ENCODE results near the gene CRIM1.

Gene CRIM1

GRCh38 chr2:36387258-36387916 is 31.8 kb downstream of the CRIM1 start:
- peaks cover 8% of the 10 kb centered on the region for H3K4me1 Mint-ChIP-seq
- no peaks in the 10 kb centered on the region for H3K36me3 Mint-ChIP-seq
- CTCF ChIA-PET, result no interaction called here
- H3K9me3 Mint-ChIP-seq, result no peaks in the 10 kb centered on the region
- no peak for DNase-seq
- no peak overlapping the region for H3K4me3 Mint-ChIP-seq
- H3K27ac Mint-ChIP-seq, result peak overlapping the region; percentile 39
- H3K27me3 Mint-ChIP-seq, result peaks cover 12% of the 10 kb centered on the region

- CTCF ChIA-PET, result interaction anchor here (1.5 kb wide), 1 partner anchor 36 kb away, joined by 3 read pairs; no protein-coding TSS in a partner anchor
- H3K4me1 Mint-ChIP-seq, result peaks cover 8% of the 10 kb centered on the region
- no peak overlapping the region for H3K4me3 Mint-ChIP-seq
- H3K36me3 Mint-ChIP-seq, result no peaks in the 10 kb centered on the region
- H3K9me3 Mint-ChIP-seq, result no peaks in the 10 kb centered on the region
- H3K27me3 Mint-ChIP-seq, result peaks cover 17% of the 10 kb centered on the region
- no peak overlapping the region for H3K27ac Mint-ChIP-seq
- DNase-seq, result no peak
These were observed 32.9 kb downstream of the CRIM1 start for GRCh38 chr2:36388472-36388871.

GRCh38 chr2:36389091-36389564 is 33.5 kb downstream of the CRIM1 start:
- Mint-ChIP-seq H3K36me3 (no peaks in the 10 kb centered on the region), H3K4me3 (no peak overlapping the region), H3K27ac (no peak overlapping the region), H3K4me1 (peaks cover 8% of the 10 kb centered on the region), H3K27me3 (peaks cover 22% of the 10 kb centered on the region), H3K9me3 (no peaks in the 10 kb centered on the region)
- no peak for DNase-seq
- CTCF ChIA-PET, result interaction anchor here (1.5 kb wide), 1 partner anchor 37 kb away, joined by 3 read pairs; no protein-coding TSS in a partner anchor

GRCh38 chr2:36389577-36389976 is 34.0 kb downstream of the CRIM1 start:
- no peak for DNase-seq
- H3K36me3 Mint-ChIP-seq, result no peaks in the 10 kb centered on the region
- H3K4me1 Mint-ChIP-seq, result peaks cover 8% of the 10 kb centered on the region
- no peaks in the 10 kb centered on the region for H3K9me3 Mint-ChIP-seq
- CTCF ChIA-PET, result interaction anchor here (1.5 kb wide), 1 partner anchor 37 kb away, joined by 3 read pairs; no protein-coding TSS in a partner anchor
- H3K27me3 Mint-ChIP-seq, result peaks cover 22% of the 10 kb centered on the region
- no peak overlapping the region for H3K4me3 Mint-ChIP-seq
- H3K27ac Mint-ChIP-seq, result no peak overlapping the region

GRCh38 chr2:36392571-36393255 is 37.1 kb downstream of the CRIM1 start:
- H3K4me3 Mint-ChIP-seq, result no peak overlapping the region
- peaks cover 19% of the 10 kb centered on the region for H3K27me3 Mint-ChIP-seq
- H3K27ac Mint-ChIP-seq, result no peak overlapping the region
- H3K9me3 Mint-ChIP-seq, result no peaks in the 10 kb centered on the region
- DNase-seq, result no peak
- no peaks in the 10 kb centered on the region for H3K36me3 Mint-ChIP-seq
- CTCF ChIA-PET, result no interaction called here
- H3K4me1 Mint-ChIP-seq, result peaks cover 3% of the 10 kb centered on the region

GRCh38 chr2:36393738-36394256 is 38.2 kb downstream of the CRIM1 start:
- Mint-ChIP-seq H3K9me3 (no peaks in the 10 kb centered on the region), H3K27ac (no peak overlapping the region), H3K4me1 (no peaks in the 10 kb centered on the region), H3K4me3 (no peak overlapping the region), H3K27me3 (peaks cover 19% of the 10 kb centered on the region), H3K36me3 (no peaks in the 10 kb centered on the region)
- no peak for DNase-seq
- CTCF ChIA-PET, result no interaction called here

GRCh38 chr2:36394804-36395203 is 39.2 kb downstream of the CRIM1 start:
- CTCF ChIA-PET, result no interaction called here
- H3K9me3 Mint-ChIP-seq, result no peaks in the 10 kb centered on the region
- H3K27ac Mint-ChIP-seq, result no peak overlapping the region
- peaks cover 11% of the 10 kb centered on the region for H3K27me3 Mint-ChIP-seq
- H3K4me1 Mint-ChIP-seq, result no peaks in the 10 kb centered on the region
- no peaks in the 10 kb centered on the region for H3K36me3 Mint-ChIP-seq
- no peak for DNase-seq
- H3K4me3 Mint-ChIP-seq, result no peak overlapping the region

- no peaks in the 10 kb centered on the region for H3K4me1 Mint-ChIP-seq
- no peaks in the 10 kb centered on the region for H3K9me3 Mint-ChIP-seq
- H3K27me3 Mint-ChIP-seq, result peaks cover 10% of the 10 kb centered on the region
- H3K27ac Mint-ChIP-seq, result no peak overlapping the region
- DNase-seq, result no peak
- H3K36me3 Mint-ChIP-seq, result no peaks in the 10 kb centered on the region
- CTCF ChIA-PET, result no interaction called here
- no peak overlapping the region for H3K4me3 Mint-ChIP-seq
These were observed 40.3 kb downstream of the CRIM1 start for GRCh38 chr2:36395866-36396265.

GRCh38 chr2:36396878-36397539 is 41.4 kb downstream of the CRIM1 start:
- Mint-ChIP-seq H3K36me3 (no peaks in the 10 kb centered on the region), H3K4me3 (no peak overlapping the region), H3K4me1 (no peaks in the 10 kb centered on the region), H3K27ac (no peak overlapping the region), H3K9me3 (no peaks in the 10 kb centered on the region), H3K27me3 (peaks cover 10% of the 10 kb centered on the region)
- CTCF ChIA-PET, result no interaction called here
- no peak for DNase-seq

- no peak for DNase-seq
- Mint-ChIP-seq H3K27me3 (peaks cover 8% of the 10 kb centered on the region), H3K4me3 (no peak overlapping the region), H3K4me1 (no peaks in the 10 kb centered on the region), H3K36me3 (no peaks in the 10 kb centered on the region), H3K27ac (no peak overlapping the region), H3K9me3 (no peaks in the 10 kb centered on the region)
- CTCF ChIA-PET, result no interaction called here
These were observed 42.3 kb downstream of the CRIM1 start for GRCh38 chr2:36397728-36398413.

GRCh38 chr2:36399050-36399449 is 43.5 kb downstream of the CRIM1 start:
- Mint-ChIP-seq H3K27me3 (no peaks in the 10 kb centered on the region), H3K27ac (no peak overlapping the region), H3K4me1 (no peaks in the 10 kb centered on the region), H3K36me3 (no peaks in the 10 kb centered on the region), H3K9me3 (no peaks in the 10 kb centered on the region), H3K4me3 (no peak overlapping the region)
- CTCF ChIA-PET, result no interaction called here
- no peak for DNase-seq

- CTCF ChIA-PET, result no interaction called here
- H3K9me3 Mint-ChIP-seq, result no peaks in the 10 kb centered on the region
- H3K27ac Mint-ChIP-seq, result no peak overlapping the region
- no peaks in the 10 kb centered on the region for H3K36me3 Mint-ChIP-seq
- H3K4me3 Mint-ChIP-seq, result no peak overlapping the region
- DNase-seq, result no peak
- H3K4me1 Mint-ChIP-seq, result no peaks in the 10 kb centered on the region
- H3K27me3 Mint-ChIP-seq, result no peaks in the 10 kb centered on the region
These were observed 48.2 kb downstream of the CRIM1 start for GRCh38 chr2:36403675-36404230.

- Mint-ChIP-seq H3K9me3 (no peaks in the 10 kb centered on the region), H3K27me3 (peaks cover 2% of the 10 kb centered on the region), H3K4me3 (no peak overlapping the region), H3K36me3 (no peaks in the 10 kb centered on the region), H3K27ac (no peak overlapping the region), H3K4me1 (no peaks in the 10 kb centered on the region)
- no peak for DNase-seq
- CTCF ChIA-PET, result no interaction called here
These were observed 48.7 kb downstream of the CRIM1 start for GRCh38 chr2:36404318-36404717.

- Mint-ChIP-seq H3K9me3 (no peaks in the 10 kb centered on the region), H3K27ac (no peak overlapping the region), H3K27me3 (peaks cover 4% of the 10 kb centered on the region), H3K4me1 (no peaks in the 10 kb centered on the region), H3K4me3 (no peak overlapping the region), H3K36me3 (no peaks in the 10 kb centered on the region)
- no peak for DNase-seq
- CTCF ChIA-PET, result no interaction called here
These were observed 49.2 kb downstream of the CRIM1 start for GRCh38 chr2:36404754-36405153.
